Islet precursor cell (in vitro differentiated cells): ENCODE measurements around the gene CXCL6.
A peak's percentile ranks its signal among the peaks of the same experiment; 100 is the strongest.

Experiments
- DNase-seq: peaks from one replicate; pipeline ENCODE4 v3.0.0-alpha.2; 2018

The CXCL6 gene

GRCh38 chr4:73844345-73844744, 7.9 kb downstream of the CXCL6 start:
- DNase-seq = no peak

- no peak for DNase-seq
These were observed 8.3 kb downstream of the CXCL6 start for GRCh38 chr4:73844806-73845205.

DNA sequence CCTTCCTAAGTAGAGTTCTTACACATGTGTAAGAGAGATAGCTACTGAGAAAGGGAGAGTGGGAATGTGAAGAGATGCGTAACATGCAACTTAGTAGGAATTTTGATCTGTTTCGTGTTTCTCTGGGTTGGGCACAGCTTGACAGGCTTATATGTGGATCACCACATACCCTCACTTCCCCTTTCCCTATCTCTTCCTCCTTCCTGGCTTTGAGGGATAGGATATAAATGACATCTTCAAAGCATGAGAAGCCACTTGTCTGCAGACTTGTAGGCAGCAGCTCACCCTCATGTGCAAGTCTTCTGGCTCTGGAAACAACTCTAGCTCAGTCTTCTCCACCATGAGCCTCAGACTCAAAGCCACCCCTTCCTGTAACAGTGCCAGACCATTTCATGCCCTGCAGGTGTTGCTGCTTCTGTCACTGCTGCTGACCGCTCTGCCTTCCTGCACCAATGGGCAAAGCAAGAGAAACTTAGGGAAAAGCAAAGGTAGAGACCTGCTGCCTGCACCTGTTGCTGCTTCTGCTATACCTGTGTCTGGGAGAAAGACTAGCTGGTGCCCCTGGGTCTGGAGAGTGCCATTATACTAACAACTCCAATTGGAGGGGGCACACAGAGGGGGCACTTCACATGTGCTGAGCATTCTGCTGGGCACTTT, 11.2 kb downstream of the CXCL6 start:
- no peak for DNase-seq

DNA sequence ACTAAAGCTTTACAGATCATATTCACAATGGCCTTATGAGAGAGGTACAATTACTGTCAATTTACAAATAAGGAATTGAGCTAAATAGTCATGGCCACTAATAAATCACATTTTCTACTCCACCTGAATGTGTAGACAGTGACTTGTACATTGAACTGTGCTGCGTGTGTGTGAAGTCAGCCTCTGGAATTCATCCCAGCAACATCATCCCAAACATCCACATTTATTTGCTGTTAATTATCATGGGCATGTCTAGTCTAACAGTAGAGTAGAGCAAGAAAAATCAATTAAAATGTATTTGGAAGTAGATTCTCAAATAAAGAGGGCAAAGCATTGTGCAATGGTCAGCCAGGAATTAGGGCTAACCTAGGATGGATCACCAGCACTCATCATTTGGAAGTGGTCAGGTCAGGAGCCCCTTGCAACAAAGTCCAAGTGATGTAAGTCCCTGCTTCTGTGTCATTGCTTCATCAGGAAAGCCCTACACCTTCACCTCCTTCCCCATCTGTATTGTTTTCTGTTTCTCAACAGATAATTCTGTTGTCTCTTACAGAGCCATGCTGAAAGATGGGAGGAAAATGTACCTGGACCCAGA, 11.8 kb downstream of the CXCL6 start:
- DNase-seq = no peak

GRCh38 chr4:73850261-73850970, 13.9 kb downstream of the CXCL6 start:
- DNase-seq = no peak

DNA sequence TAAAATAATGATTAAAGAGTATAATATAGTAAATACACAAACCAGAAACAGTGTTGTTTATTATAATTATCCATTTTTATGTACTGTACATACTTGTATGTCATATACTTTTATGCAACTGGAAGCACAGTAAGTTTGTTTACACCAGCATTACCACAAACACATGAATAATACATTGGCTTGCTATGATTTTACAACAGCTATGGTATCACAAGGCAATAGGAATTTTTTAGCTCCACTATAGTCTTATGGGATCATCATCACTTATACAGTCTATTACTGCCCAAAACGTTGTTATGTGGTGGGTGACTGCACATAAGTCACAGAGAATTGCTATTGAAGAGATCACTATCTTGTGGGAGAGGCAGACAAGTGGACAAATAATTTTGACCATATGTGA, 14.8 kb downstream of the CXCL6 start:
- no peak for DNase-seq

GRCh38 chr4:73852771-73853170, 16.3 kb downstream of the CXCL6 start:
- DNase-seq = no peak

- DNase-seq = peak; percentile 83
These were observed 16.8 kb downstream of the CXCL6 start, which contains the start of gene PF4V1 for GRCh38 chr4:73853246-73853704. Gene PF4V1 (plus strand): TSS chr4:73853296. CDS start chr4:73853363, 67 bp downstream.

DNA sequence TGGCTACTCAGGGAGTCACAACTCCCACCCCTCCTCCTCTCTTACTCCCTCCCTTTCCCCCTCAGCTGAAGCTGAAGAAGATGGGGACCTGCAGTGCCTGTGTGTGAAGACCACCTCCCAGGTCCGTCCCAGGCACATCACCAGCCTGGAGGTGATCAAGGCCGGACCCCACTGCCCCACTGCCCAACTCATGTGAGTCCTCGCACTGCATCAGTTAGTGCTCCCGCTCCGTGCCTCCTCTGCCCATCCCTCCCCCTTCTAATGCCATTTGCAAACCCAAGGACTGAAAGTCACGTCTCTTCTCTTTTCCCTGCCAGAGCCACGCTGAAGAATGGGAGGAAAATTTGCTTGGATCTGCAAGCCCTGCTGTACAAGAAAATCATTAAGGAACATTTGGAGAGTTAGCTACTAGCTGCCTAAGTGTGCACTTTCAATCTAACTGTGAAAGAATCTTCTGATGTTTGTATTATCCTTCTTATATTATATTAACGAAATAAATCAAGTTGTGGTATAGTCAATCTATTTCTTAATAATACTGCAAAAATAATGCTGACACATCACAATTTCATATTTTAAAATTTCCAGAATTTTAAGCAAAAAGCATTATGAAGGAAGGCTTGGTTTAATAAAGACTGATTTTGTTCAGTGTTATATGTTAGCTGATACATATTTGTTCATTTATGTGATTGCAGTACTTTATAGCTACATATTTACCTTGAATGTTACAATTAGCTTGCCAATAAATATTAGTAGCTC, 17.4 kb downstream of the CXCL6 start:
- no peak for DNase-seq

- no peak for DNase-seq
These were observed 18.9 kb downstream of the CXCL6 start for GRCh38 chr4:73855406-73855805.

DNA sequence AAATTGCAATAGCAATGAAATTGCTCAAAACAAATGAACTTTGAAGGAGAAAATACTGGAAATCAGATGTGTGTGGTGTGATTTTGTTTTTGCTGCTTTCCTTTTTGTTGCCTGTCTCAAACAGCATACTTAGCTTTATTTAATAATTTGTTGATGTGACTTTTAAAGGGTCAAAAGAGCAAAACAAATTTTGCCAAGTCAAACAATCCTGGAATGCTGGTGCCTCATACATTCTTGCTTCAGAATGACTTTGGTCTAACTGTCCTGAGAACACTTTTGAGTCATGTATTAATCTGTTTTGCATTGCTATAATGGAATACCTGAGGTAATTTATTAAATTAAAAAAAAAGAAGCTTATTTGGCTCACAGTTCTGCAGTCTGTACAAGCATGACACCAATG, 20.0 kb downstream of the CXCL6 start:
- DNase-seq = no peak

DNA sequence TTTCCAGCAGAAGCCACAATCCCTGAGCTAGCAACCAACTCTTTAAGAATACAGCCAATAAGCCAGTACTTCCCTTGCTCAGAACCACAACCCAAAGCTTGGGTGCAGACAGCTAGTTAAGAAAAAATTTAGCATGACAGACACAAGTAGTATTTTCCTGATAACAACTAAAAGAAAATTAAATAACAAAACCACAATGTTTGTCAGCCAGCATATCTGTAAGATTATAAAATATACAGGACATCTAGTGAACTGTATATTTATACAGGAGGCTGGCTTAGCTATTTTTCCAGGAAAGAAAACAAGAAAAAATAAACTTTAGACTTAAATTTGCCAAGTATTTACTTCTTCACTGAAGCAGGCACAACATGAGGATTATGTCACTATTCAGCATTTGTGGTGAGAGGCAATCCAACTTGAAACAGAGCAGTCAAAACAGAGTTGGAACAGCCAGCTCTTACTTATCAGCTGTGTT, 23.2 kb downstream of the CXCL6 start:
- DNase-seq = no peak

DNA sequence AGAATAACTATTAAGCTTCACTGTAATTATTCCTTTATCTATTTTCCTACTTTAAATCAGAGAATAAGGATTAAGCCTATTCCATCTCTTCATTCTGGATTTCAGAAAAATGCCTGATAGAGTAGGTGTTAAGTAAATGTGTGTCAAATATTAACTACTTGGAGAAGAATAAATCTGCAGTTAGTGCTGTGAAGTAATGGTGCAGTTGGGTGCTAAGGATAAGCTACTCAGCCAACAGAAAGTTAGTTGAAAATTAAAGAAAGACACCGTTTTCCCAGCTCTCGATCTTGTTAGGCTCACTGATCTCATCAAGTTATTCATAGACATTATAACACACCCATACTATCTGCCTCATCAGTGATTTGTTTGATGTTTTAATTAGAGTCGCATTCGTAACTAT, 23.7 kb downstream of the CXCL6 start:
- DNase-seq = no peak

DNA sequence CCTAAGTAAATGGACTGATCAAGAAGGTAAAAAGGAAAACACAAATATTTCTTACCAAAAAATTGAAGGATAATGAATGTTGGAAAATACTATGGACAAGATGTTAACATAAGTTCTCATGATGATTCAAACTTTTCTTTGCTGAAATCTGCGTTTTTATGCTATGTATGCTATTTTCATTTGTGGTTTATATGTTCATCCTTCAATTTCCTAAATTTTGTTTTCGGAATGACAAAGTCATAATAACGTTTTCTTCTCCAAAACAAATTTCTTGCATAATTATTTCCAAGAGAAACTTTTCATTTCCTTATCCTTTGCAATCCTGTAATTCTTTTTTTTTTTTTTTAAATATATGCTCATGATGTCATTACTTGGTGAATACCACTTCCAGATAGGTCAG, 24.4 kb downstream of the CXCL6 start:
- DNase-seq = no peak

GRCh38 chr4:73862322-73862721, 25.8 kb downstream of the CXCL6 start:
- DNase-seq = no peak

DNA sequence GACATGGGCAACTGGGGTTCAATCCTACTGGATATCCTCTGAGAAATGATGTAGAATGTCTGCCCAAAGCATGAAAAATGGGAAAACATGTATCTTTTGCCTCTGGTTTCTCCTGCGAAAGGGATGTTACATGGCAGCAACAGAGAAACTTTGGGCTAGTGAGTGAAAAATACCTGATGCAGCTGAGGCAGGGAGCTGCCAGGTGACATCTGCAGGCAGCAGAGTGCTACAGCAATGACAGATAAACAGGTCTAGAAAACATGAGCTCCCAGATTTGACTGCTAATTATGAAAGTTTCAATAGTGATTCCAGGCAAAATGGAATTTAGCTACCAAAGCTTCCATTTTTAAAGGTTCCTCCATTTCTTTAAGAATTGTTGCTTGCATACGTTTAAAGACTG, 27.9 kb downstream of the CXCL6 start:
- peak; percentile 60 for DNase-seq

GRCh38 chr4:73864961-73865360, 28.5 kb downstream of the CXCL6 start:
- DNase-seq = no peak

- DNase-seq = no peak
These were observed 29.1 kb downstream of the CXCL6 start for GRCh38 chr4:73865431-73866096.

DNA sequence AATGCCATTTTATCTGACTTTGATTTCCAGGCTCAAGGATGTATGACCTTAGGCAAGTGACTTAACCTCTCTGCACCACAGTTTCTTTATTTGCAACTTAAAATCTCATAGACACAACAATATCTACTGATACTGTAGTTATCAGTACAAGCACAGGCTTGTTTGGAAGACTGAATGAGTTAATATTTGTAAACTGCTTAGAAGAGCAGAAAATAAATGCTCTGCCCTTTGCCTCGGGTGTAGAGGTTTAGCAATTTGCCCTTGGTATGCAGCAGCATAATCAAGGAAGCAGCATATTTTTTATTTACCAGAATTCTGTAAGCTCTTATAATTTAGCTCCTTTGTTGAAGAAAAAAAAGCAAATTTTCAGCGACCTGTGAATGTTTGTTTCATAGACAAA, 29.8 kb downstream of the CXCL6 start:
- DNase-seq = no peak

GRCh38 chr4:73867783-73868182, 31.3 kb downstream of the CXCL6 start:
- DNase-seq = peak; percentile 77

DNA sequence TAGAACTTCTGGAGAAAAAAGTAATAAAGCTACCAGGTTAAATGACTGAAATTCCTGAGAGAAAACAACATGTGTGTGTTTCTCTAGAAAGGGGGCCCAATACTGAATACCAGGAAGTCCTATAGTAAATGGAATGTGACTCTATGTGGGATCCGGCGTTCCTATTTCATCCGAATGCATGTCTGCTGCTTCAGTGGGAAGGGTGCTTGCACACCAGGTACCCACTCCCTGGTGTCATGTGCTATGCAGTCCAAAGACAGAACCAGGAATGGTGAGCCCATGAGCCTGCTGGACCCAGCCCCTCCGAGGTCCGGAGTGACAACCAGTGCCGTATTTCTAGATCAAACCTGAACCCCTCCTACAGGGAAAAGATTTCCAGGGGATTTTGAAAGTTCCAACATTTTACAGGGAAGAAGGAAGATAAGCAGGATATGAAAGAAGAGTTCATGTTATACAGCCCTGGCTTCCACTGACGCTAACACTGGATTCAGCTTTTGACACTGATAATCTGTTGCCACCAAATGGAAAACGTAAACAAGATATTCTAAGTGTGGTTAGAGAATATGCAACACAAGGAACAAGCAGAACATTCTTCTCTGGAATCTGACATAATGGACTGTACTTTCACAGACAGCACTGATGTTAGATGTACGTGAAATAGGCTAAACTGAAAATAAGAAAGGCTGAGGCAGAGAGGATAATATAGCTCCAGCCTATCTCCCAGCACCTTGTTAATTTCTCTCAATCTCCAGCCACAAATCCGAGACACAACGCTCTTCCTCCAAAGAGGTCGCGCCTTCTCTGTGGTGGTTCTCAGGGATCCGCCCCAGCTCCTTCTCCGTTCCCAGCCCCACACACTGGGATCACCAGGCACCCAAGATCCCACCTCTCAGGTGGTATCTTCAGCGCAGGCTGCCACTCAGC, 32.0 kb downstream of the CXCL6 start:
- DNase-seq = peak; percentile 57
